ENCODE results near the gene GAGE10.
"Not testable (repeated sequence)": the region's sequence is repeated elsewhere in the genome, so short reads cannot be mapped to it uniquely, and the experiment has no call there.

GAGE10 gene

GRCh38 chrX:49316085-49316484 is 12.6 kb downstream of the GAGE10 start:
- Histone ChIP-seq H3K4me1 (ENCODE audit: control insufficient read depth, insufficient read depth, low read length, poor library complexity, severe bottlenecking) (no peaks in the 10 kb centered on the region), H3K9me3 (ENCODE audit: control insufficient read depth, low read length) (no peaks in the 10 kb centered on the region), H3K27me3 (replicated peaks; ENCODE audit: control insufficient read depth, insufficient read depth, low read length, poor library complexity, severe bottlenecking) (no peaks in the 10 kb centered on the region), H3K4me3 (ENCODE audit: insufficient read depth, low read depth, low read length, poor library complexity, severe bottlenecking) (no peak overlapping the region), H3K27ac (ENCODE audit: insufficient read depth, low read length, poor library complexity, severe bottlenecking) (no peak overlapping the region), H3K36me3 (ENCODE audit: control insufficient read depth, insufficient read depth, low read length) (no peaks in the 10 kb centered on the region)
- DNase-seq = no peak

GRCh38 chrX:49321737-49322136 is 18.3 kb downstream of the GAGE10 start, which contains the start of gene GAGE12J:
GAGE12J (plus strand) TSS chrX:49322037; CDS start chrX:49323194, 1,157 bp downstream.
- not testable (repeated sequence) for H3K4me1 ChIP-seq (ENCODE audit: control insufficient read depth, insufficient read depth, low read length, poor library complexity, severe bottlenecking); DNase-seq; H3K4me3 ChIP-seq (ENCODE audit: insufficient read depth, low read depth, low read length, poor library complexity, severe bottlenecking); H3K27me3 ChIP-seq (replicated peaks; ENCODE audit: control insufficient read depth, insufficient read depth, low read length, poor library complexity, severe bottlenecking); H3K36me3 ChIP-seq (ENCODE audit: control insufficient read depth, insufficient read depth, low read length); H3K27ac ChIP-seq (ENCODE audit: insufficient read depth, low read length, poor library complexity, severe bottlenecking); H3K9me3 ChIP-seq (ENCODE audit: control insufficient read depth, low read length)

GRCh38 chrX:49322266-49322665 is 18.8 kb downstream of the GAGE10 start:
- H3K4me1 ChIP-seq (ENCODE audit: control insufficient read depth, insufficient read depth, low read length, poor library complexity, severe bottlenecking); H3K27me3 ChIP-seq (replicated peaks; ENCODE audit: control insufficient read depth, insufficient read depth, low read length, poor library complexity, severe bottlenecking): not testable (repeated sequence)

GRCh38 chrX:49323735-49324134 is 20.3 kb downstream of the GAGE10 start:
- not testable (repeated sequence) for H3K9me3 ChIP-seq (ENCODE audit: control insufficient read depth, low read length); H3K4me3 ChIP-seq (ENCODE audit: insufficient read depth, low read depth, low read length, poor library complexity, severe bottlenecking); H3K36me3 ChIP-seq (ENCODE audit: control insufficient read depth, insufficient read depth, low read length); H3K27me3 ChIP-seq (replicated peaks; ENCODE audit: control insufficient read depth, insufficient read depth, low read length, poor library complexity, severe bottlenecking); DNase-seq; H3K4me1 ChIP-seq (ENCODE audit: control insufficient read depth, insufficient read depth, low read length, poor library complexity, severe bottlenecking); H3K27ac ChIP-seq (ENCODE audit: insufficient read depth, low read length, poor library complexity, severe bottlenecking)

More at GRCh38 chrX:49322266-49322665, 18.8 kb downstream of the GAGE10 start:
- not testable (repeated sequence) for H3K4me3 ChIP-seq (ENCODE audit: insufficient read depth, low read depth, low read length, poor library complexity, severe bottlenecking); H3K36me3 ChIP-seq (ENCODE audit: control insufficient read depth, insufficient read depth, low read length); DNase-seq; H3K9me3 ChIP-seq (ENCODE audit: control insufficient read depth, low read length); H3K27ac ChIP-seq (ENCODE audit: insufficient read depth, low read length, poor library complexity, severe bottlenecking)

- not testable (repeated sequence) for DNase-seq; H3K4me1 ChIP-seq (ENCODE audit: control insufficient read depth, insufficient read depth, low read length, poor library complexity, severe bottlenecking); H3K27me3 ChIP-seq (replicated peaks; ENCODE audit: control insufficient read depth, insufficient read depth, low read length, poor library complexity, severe bottlenecking); H3K4me3 ChIP-seq (ENCODE audit: insufficient read depth, low read depth, low read length, poor library complexity, severe bottlenecking); H3K27ac ChIP-seq (ENCODE audit: insufficient read depth, low read length, poor library complexity, severe bottlenecking); H3K36me3 ChIP-seq (ENCODE audit: control insufficient read depth, insufficient read depth, low read length); H3K9me3 ChIP-seq (ENCODE audit: control insufficient read depth, low read length)
Measured at GRCh38 chrX:49330421-49330820, 27.0 kb downstream of the GAGE10 start.

GRCh38 chrX:49331282-49331681 is 27.8 kb downstream of the GAGE10 start, which contains the start of gene GAGE13:
GAGE13 (plus strand) TSS chrX:49331582; CDS start chrX:49332738, 1,156 bp downstream.
- H3K9me3 ChIP-seq (ENCODE audit: control insufficient read depth, low read length); H3K36me3 ChIP-seq (ENCODE audit: control insufficient read depth, insufficient read depth, low read length); H3K4me3 ChIP-seq (ENCODE audit: insufficient read depth, low read depth, low read length, poor library complexity, severe bottlenecking); H3K27ac ChIP-seq (ENCODE audit: insufficient read depth, low read length, poor library complexity, severe bottlenecking); H3K4me1 ChIP-seq (ENCODE audit: control insufficient read depth, insufficient read depth, low read length, poor library complexity, severe bottlenecking); DNase-seq; H3K27me3 ChIP-seq (replicated peaks; ENCODE audit: control insufficient read depth, insufficient read depth, low read length, poor library complexity, severe bottlenecking): not testable (repeated sequence)

GRCh38 chrX:49331841-49332240 is 28.4 kb downstream of the GAGE10 start:
- DNase-seq; H3K4me3 ChIP-seq (ENCODE audit: insufficient read depth, low read depth, low read length, poor library complexity, severe bottlenecking); H3K36me3 ChIP-seq (ENCODE audit: control insufficient read depth, insufficient read depth, low read length); H3K9me3 ChIP-seq (ENCODE audit: control insufficient read depth, low read length); H3K27ac ChIP-seq (ENCODE audit: insufficient read depth, low read length, poor library complexity, severe bottlenecking); H3K4me1 ChIP-seq (ENCODE audit: control insufficient read depth, insufficient read depth, low read length, poor library complexity, severe bottlenecking); H3K27me3 ChIP-seq (replicated peaks; ENCODE audit: control insufficient read depth, insufficient read depth, low read length, poor library complexity, severe bottlenecking): not testable (repeated sequence)

GRCh38 chrX:49341449-49341848 is 38.0 kb downstream of the GAGE10 start:
- not testable (repeated sequence) for H3K4me3 ChIP-seq (ENCODE audit: insufficient read depth, low read depth, low read length, poor library complexity, severe bottlenecking); DNase-seq

GRCh38 chrX:49344496-49345175 is 41.2 kb downstream of the GAGE10 start:
- not testable (repeated sequence) for H3K4me1 ChIP-seq (ENCODE audit: control insufficient read depth, insufficient read depth, low read length, poor library complexity, severe bottlenecking); DNase-seq; H3K27me3 ChIP-seq (replicated peaks; ENCODE audit: control insufficient read depth, insufficient read depth, low read length, poor library complexity, severe bottlenecking); H3K4me3 ChIP-seq (ENCODE audit: insufficient read depth, low read depth, low read length, poor library complexity, severe bottlenecking); H3K36me3 ChIP-seq (ENCODE audit: control insufficient read depth, insufficient read depth, low read length); H3K27ac ChIP-seq (ENCODE audit: insufficient read depth, low read length, poor library complexity, severe bottlenecking); H3K9me3 ChIP-seq (ENCODE audit: control insufficient read depth, low read length)

More at GRCh38 chrX:49341449-49341848, 38.0 kb downstream of the GAGE10 start:
- not testable (repeated sequence) for H3K27ac ChIP-seq (ENCODE audit: insufficient read depth, low read length, poor library complexity, severe bottlenecking); H3K4me1 ChIP-seq (ENCODE audit: control insufficient read depth, insufficient read depth, low read length, poor library complexity, severe bottlenecking); H3K27me3 ChIP-seq (replicated peaks; ENCODE audit: control insufficient read depth, insufficient read depth, low read length, poor library complexity, severe bottlenecking); H3K36me3 ChIP-seq (ENCODE audit: control insufficient read depth, insufficient read depth, low read length); H3K9me3 ChIP-seq (ENCODE audit: control insufficient read depth, low read length)

GRCh38 chrX:49345402-49345801 is 42.0 kb downstream of the GAGE10 start:
- not testable (repeated sequence) for H3K27me3 ChIP-seq (replicated peaks; ENCODE audit: control insufficient read depth, insufficient read depth, low read length, poor library complexity, severe bottlenecking); H3K4me3 ChIP-seq (ENCODE audit: insufficient read depth, low read depth, low read length, poor library complexity, severe bottlenecking); H3K36me3 ChIP-seq (ENCODE audit: control insufficient read depth, insufficient read depth, low read length); DNase-seq; H3K27ac ChIP-seq (ENCODE audit: insufficient read depth, low read length, poor library complexity, severe bottlenecking); H3K4me1 ChIP-seq (ENCODE audit: control insufficient read depth, insufficient read depth, low read length, poor library complexity, severe bottlenecking); H3K9me3 ChIP-seq (ENCODE audit: control insufficient read depth, low read length)
